Hematopoietic multipotent progenitor cell treated with erythropoietin and hydrocortisone succinate and interleukin-3 and kit ligand, for 4 days (in vitro differentiated cells): ENCODE results near the gene SYPL1.
"Not testable (repeated sequence)": the region's sequence is repeated elsewhere in the genome, so short reads cannot be mapped to it uniquely, and the experiment has no call there.

Experiments
- DNase-seq: peaks from one replicate; pipeline ENCODE4 v3.0.0-alpha.2; 2015

The SYPL1 gene

DNA sequence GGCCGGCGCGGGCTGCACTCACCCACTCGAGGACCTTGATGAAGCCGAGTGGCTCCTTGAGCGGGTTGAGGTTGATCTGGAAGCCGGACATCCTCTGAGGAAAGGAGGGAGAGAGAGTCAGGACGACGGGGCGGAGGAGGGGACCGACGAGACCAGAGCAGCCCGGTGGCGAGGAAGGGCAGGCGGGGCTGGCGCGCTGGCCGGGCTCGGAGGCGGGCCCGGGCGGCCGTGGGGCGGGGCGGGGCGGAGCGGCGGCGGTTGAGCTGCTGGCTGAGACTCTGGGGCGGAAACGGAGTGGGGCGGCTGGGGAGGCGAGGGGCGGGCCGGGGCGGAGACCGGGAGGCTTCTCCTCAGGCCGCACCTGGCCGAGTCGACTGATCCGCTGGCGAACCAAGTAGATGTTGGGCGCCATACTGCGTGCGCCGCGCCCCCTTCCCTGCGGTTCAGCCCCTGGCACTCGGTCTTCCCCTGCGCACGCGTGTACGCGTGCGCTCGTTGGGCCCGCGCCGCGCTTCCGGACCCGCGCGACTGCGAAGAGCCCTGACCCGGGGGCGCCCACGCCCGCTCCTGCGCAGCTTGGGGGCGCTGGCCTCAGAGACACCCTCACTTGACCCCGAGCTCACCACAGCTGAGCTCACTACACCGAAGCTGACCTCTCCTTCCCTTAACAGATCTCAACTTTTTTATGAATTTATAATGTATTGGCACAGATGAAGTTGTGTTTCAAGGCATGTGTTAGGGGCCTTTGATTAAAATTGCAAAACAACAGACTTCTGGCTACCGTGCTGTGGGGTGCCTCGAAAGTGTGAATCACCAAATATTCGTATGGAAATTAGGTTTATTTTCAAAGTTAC is at the start of gene SYPL1:
TSS of gene SYPL1 (minus strand) at position 195 of the 854 bp plus-strand sequence. CDS start at position 91, 104 bp downstream.
- DNase-seq, result peak; percentile 98

GRCh38 chr7:106155027-106155426 is 42.9 kb upstream of the SYPL1 start:
- DNase-seq, result no peak

DNA sequence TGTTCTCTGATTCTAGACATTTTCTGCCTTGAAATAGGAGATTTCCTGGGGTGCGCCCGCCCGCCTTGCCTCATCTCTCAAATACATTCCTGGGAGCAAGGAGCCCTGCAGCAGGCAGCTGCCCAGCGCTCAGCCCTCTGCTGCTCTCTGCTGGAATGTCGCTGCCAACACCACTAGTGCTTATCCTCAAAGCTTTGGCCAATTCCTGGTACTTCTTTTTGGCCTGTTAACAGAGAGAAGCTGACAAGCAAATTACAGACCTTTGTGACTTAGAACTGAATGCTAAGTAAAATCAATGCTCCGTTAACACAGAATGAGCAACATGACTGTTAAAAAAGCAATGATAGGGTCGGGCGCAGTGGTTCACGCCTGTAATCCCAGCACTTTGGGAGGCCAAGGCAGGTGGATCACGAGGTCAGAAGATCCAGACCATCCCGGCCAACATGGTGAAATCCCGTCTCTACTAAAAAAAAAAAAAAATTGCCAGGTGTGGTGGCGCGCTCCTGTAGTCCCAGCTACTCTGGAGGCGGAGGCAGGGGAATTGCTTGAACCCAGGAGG is 41.9 kb upstream of the SYPL1 start:
- peak; percentile 89 for DNase-seq

GRCh38 chr7:106152313-106152665 is 40.2 kb upstream of the SYPL1 start:
- no peak for DNase-seq

- DNase-seq, result no peak
Observed at GRCh38 chr7:106151459-106152312, 39.6 kb upstream of the SYPL1 start.

DNA sequence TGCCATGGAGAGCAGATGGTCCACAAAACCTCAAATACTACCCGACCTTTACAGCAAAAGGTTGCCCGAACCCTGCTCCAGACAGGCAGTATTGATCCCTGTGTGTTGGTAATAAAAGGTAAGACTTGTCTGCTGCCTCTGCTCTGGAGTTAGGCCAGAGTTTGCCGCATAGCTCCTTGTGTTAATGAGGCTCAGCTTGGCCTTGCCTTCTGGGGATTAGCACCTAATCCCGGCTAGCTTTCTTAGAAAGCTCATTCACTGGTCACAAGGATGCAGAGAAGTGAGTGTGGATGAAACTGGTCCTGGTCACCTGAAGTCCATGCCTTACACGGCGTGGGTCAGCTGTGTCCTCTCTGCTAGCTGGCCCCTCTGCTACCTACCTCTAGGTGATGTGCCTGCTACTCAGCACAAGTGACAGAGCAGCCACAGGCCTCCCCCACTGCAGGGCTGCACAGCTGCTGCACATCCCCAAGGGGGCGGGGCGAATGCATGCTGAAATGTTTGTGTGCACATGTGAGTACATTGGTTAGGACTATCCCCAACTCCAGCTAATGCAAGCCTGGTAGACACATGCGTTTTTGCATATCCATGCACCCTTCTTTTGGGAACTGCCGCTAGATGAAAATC is 31.7 kb upstream of the SYPL1 start:
- no peak for DNase-seq

GRCh38 chr7:106142136-106142535 is 30.0 kb upstream of the SYPL1 start:
- no peak for DNase-seq

DNA sequence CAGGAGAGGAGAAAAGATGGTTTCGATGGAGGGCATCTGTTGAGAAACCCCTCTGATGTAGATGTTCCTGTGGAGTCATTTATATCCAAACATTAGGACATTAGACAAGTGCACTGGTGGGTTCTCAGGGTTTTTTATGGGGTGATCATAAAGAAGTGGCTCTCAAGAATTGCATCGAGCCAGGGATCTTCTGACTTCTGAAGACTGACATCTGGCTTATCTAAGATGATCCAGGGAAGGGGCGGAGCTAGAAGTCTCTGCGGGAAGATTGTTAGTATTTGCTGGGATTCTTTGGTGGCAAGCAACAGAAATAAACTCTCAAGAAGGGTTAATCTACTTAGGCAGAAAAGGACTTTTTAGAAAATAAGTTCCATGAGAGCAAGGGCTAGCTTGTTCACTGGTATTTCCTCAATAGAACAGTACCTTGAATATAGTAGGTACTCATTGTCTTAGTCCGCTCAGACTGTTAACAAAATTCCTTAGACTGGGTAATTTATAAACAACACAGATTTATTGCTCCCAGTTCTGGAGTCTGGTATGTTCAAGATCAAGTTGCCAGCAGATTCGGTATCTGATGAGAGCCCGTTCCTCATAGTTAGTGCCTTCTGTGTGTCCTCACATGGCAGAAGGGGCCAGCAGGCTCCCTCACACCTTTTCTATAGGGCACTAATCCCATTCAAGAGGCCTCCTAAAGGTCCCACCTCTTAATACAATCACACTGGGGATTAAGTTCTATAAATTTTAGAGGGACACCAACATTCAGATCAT is 28.5 kb upstream of the SYPL1 start:
- DNase-seq, result no peak

DNA sequence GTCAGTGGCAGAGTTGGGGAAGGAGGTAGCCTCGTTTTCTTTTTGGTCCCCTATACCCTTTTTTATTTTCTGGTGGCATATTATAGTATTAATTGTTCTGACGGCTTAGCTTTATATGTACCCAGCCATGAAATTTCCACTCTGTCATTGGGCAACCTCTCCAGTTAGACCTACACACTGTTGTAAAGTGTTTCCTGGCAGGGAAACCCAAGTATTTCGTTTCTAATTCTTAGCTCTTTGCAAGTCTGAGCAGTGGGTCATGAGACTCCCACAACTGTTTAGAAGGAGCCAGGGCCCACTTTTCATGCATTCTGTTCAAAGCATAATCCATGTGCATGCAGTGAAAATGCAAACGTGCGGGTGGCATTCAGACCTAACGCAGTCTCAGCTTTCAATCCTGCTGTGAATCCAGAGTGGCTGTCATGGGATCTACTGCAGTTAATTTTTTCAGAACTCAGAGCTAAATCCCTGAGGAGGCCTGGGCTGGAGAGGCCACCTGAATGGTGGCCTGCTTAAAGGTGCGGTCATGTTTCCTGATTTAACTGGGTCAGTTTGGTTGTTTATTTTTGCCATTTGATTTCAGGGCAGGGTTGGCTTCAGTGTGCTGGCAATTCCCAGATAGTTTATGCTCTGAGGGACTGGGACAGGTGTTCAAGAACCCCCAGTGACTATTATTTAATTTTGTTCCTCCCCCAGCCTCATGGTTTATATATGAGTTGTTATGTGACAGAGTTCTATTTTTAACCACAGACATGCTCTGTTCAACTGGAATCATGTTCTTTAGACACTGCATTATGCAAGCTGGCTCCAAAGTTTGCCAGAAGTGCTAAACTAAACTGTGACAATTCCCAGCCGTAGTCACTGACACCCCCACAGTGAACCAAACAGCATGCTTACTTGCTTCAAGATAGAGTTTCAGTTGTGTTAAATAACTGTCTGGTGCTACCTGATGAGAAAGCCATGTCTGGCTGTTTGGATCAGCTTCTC is 27.4 kb upstream of the SYPL1 start:
- DNase-seq, result no peak

DNA sequence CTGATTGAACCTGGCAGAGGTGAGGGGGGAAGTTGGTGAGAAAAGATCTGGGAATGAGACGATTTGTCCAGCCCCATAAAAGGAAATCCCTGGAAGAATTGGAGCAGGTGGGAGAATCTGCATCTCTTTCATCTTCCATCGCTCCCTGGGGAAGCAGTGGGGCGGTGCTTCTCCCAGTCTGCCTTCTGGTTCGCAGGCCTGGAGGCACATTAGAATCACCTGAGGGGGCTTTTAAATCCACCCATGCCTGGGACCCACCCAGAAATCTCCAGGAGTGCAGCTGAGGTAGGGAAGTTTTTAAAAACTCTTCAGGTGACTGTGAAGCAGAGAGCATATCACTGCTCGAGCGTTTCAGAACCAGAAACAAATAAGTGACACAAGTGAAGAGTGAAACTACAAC is 26.7 kb upstream of the SYPL1 start:
- DNase-seq, result no peak

DNA sequence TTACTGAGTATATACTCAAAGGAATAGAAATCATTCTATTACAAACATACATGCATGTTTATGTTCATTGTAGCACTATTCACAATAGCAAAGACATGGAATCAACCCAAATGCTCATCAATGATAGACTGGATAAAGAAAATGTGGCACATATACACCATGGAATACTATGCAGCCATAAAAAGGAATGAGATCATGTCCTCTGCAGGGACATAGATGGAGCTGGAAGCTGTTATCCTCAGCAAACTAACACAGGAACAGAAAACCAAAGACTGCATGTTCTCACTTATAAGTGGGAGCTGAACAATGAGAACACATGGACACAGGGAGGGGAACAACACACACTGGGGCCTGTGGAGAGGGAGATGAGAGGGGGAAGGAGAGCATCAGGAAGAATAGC is 26.1 kb upstream of the SYPL1 start:
- not testable (repeated sequence) for DNase-seq

DNA sequence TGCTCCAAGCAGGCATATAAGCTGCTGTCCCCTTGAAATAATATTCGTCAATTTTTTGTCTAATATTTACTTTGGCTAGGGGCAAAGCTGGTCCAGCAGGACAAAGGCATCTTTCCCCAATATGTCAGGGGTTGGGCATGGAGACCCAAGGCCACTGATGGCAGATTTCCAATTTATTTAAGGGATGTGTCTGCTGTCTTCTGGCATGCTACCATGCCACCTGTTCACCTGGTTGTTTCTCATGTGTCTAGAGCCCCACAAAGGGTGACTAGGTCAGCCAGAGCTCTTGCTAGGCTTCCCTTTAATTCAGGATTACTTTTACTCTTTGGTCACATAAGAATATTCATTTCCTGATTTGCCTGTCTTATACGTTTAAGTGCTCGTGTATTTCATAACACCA is 22.1 kb upstream of the SYPL1 start:
- DNase-seq, result no peak

- no peak for DNase-seq
Observed at GRCh38 chr7:106129291-106129690, 17.2 kb upstream of the SYPL1 start.

DNA sequence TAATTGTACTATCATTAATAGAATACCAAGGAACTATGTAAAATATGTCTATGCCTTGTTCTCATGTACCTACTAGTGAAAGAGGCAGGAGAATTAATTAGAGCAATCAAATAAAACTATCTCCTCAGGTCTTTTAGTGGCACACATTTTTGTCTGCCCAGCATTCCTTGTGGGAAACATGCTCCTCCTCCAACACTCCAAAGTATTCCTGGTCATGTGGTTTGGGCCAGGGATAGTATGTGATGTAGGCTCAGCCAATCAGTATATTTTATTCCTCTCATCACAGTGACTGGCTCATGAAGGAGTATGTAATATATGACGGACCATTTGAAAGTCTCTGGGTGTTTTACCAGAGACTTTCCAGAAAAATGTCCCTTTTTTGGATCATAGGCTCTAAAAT is 16.7 kb upstream of the SYPL1 start:
- no peak for DNase-seq

- DNase-seq, result no peak
Observed at GRCh38 chr7:106127984-106128780, 16.1 kb upstream of the SYPL1 start.

GRCh38 chr7:106126170-106126938 is 14.2 kb upstream of the SYPL1 start:
- peak; percentile 68 for DNase-seq

GRCh38 chr7:106125417-106125816 is 13.3 kb upstream of the SYPL1 start:
- no peak for DNase-seq

DNA sequence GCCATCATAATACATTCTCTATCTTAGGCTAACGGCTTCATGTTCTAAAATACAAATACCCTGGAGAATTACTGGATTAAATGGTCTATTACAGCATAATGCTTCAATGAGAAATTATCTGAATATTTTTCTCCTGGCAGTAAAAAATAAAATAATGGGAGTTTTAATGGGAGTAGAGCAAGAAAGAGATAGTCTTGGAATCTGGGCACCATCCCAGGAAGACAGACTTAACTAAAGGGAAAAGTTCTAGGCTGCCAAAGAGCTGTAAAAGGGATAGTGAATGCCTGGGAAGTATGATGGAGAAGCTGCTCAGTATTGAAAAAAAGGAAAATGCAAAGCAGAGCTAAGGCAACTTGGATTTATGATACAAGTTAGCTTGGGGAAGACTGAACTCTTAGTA is 12.1 kb upstream of the SYPL1 start:
- no peak for DNase-seq

- DNase-seq, result no peak
Observed at GRCh38 chr7:106122713-106123112, 10.6 kb upstream of the SYPL1 start.
